BJ (cell line): ENCODE measurements around the gene PIK3R4. TPM values are rescaled to one million over a fixed set of nuclear protein-coding genes. Genes with fewer than 3 reads are reported as not detected.
A peak's percentile ranks its signal among the peaks of the same experiment; 100 is the strongest.

Experiments used
- CTCF ChIA-PET: fragments of 350-600 bp; formaldehyde crosslinking; extraction: SDS; loops from one replicate; lab custom pipeline; 2021; ENCODE audit warnings: antibody characterized with exemption, inconsistent platforms; lab: Yijun Ruan, JAX
- POLR2A ChIA-PET: fragments of 300-600 bp; sonication (Branson Sonifier 250); formaldehyde crosslinking; extraction: SDS; loops from one replicate; lab custom pipeline; 2021; ENCODE audit warnings: antibody characterized with exemption; lab: Charles Lee
- DNase-seq: peaks from one replicate; pipeline ENCODE4 v3.0.0-alpha.2; 2011; ENCODE audit warnings: low read depth
- H3K27me3 ChIP-seq: 2 replicates; pipeline ENCODE4 v1.6.0; 2011; ENCODE audit warnings: low read length; ENCODE audit not compliant: control insufficient read depth, insufficient read depth
- H3K36me3 ChIP-seq: 2 replicates; pipeline ENCODE4 v1.5.1; 2011; ENCODE audit warnings: low read length; ENCODE audit not compliant: control insufficient read depth, insufficient read depth
- H3K4me3 ChIP-seq: 2 replicates; pipeline ENCODE4 v1.5.1; 2011; ENCODE audit warnings: low read depth, mild to moderate bottlenecking, control low read depth, low read length
- CTCF ChIP-seq: IDR thresholded peaks from 2 replicates; pipeline ENCODE4 v1.5.1; 2011; ENCODE audit warnings: low read depth, mild to moderate bottlenecking, control low read depth, inconsistent platforms, low read length, moderate library complexity; ENCODE audit not compliant: insufficient read depth
- polyA plus RNA-seq: library from polyadenylated mRNA; depleted of rRNA; stranded (reverse); fragments of >200 nt; gene quantifications from 2 replicates; pipeline ENCODE4 v1.2.3, GENCODE V29; 2011

Gene PIK3R4
- polyA plus RNA-seq, 1 experiment = 29.5 TPM

DNA sequence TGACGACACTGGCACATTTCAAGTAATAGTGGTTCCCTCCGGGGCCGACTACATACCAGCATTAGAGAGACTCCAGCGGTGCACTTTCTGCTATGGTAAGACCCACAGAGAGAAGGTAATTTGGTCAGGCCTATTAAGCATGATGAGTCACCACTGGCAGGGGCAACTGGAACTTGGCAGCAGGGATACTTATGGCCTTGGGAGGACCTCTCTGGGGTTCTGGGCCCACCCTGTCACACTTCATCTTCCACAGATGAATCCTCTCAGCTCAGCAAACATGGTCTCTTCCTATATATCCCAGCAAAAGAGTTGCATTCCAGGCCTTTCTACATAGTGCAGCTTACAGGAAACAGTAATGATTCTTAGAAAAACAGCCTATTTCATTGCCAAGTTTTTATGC is 88.0 kb downstream of the PIK3R4 start:
- Histone ChIP-seq H3K4me3 (no peak overlapping the region), H3K36me3 (no peaks in the 10 kb centered on the region), H3K27me3 (no peaks in the 10 kb centered on the region)
- DNase-seq = peak; percentile 14
- CTCF ChIA-PET = interaction anchor here (0.9 kb wide), 1 partner anchor 12 kb away, joined by 3 read pairs; no protein-coding TSS in a partner anchor
- POLR2A ChIA-PET = no interaction called here
- no peak for TF ChIP-seq CTCF

GRCh38 chr3:130656627-130657026 is 90.0 kb downstream of the PIK3R4 start:
- H3K36me3 ChIP-seq = no peaks in the 10 kb centered on the region
- ChIA-PET POLR2A (no interaction called here), CTCF (no interaction called here)
- TF ChIP-seq CTCF = no peak
- DNase-seq = no peak
- H3K4me3 ChIP-seq = no peak overlapping the region
- no peaks in the 10 kb centered on the region for H3K27me3 ChIP-seq

DNA sequence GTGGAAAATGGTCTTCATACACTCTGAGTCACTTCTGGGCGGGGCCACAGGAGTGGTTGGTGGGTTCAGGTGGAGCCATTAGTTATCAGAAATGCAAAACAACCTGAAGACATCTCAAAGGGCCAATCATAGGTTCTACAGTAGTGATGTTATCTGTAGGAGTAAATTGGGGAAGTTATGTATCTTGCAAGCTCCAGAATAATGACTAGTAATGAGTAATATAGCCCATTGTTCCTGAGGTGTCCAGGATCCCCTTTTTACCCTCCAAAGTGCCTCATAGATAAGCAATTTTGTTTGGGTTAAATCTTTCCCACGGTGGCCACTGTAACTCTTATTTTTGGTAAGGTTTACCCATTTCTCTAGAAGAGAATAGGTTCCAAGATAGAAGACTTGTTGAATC is 91.7 kb downstream of the PIK3R4 start:
- H3K36me3 ChIP-seq = no peaks in the 10 kb centered on the region
- no peaks in the 10 kb centered on the region for H3K27me3 ChIP-seq
- no peak for DNase-seq
- no peak for TF ChIP-seq CTCF
- no peak overlapping the region for H3K4me3 ChIP-seq
- ChIA-PET POLR2A (no interaction called here), CTCF (no interaction called here)

GRCh38 chr3:130654091-130654490 is 92.5 kb downstream of the PIK3R4 start:
- H3K36me3 ChIP-seq = no peaks in the 10 kb centered on the region
- ChIA-PET POLR2A (no interaction called here), CTCF (no interaction called here)

DNA sequence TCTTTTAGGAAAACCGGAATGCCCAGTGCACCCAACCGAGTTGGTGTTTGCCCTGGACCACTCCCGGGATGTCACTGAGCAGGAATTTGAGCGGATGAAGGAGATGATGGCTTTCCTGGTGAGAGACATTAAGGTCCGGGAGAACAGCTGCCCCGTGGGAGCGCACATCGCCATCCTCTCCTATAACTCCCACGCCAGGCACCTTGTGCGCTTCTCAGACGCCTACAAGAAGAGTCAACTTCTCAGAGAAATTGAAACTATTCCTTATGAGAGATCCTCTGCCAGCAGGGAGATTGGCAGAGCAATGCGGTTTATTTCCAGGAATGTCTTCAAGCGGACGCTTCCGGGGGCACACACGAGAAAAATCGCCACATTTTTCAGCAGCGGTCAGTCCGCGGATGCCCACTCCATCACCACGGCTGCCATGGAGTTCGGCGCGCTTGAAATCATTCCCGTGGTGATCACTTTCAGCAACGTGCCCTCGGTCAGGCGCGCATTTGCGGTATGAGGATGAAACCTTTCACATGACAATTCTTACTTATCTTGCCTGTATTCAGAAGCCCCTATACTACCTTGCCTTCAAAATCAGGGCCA is 97.5 kb downstream of the PIK3R4 start:
- POLR2A ChIA-PET = no interaction called here
- TF ChIP-seq CTCF = no peak
- Histone ChIP-seq H3K27me3 (no peaks in the 10 kb centered on the region), H3K36me3 (no peaks in the 10 kb centered on the region), H3K4me3 (no peak overlapping the region)
- no peak for DNase-seq
- CTCF ChIA-PET = interaction anchor here (1.0 kb wide), 1 partner anchor 110 kb away, joined by 3 read pairs; no protein-coding TSS in a partner anchor

More at GRCh38 chr3:130654091-130654490, 92.5 kb downstream of the PIK3R4 start:
- H3K27me3 ChIP-seq = no peaks in the 10 kb centered on the region
- TF ChIP-seq CTCF = no peak
- DNase-seq = no peak
- no peak overlapping the region for H3K4me3 ChIP-seq
